ENCODE data around the gene PAIP2.
"Not testable (repeated sequence)": the region's sequence is repeated elsewhere in the genome, so short reads cannot be mapped to it uniquely, and the experiment has no call there.

PAIP2 gene

GRCh38 chr5:139341689-139342422, at the start of gene PAIP2:
Gene PAIP2 (plus strand): TSS chr5:139341854. CDS start chr5:139363785, 21,931 bp downstream.
- peak; percentile 94 for DNase-seq

GRCh38 chr5:139293202-139293506, 48.5 kb upstream of the PAIP2 start:
- DNase-seq = no peak

GRCh38 chr5:139293507-139294373, 47.9 kb upstream of the PAIP2 start, which contains the start of gene MATR3:
Gene MATR3 (plus strand): TSS chr5:139293740. CDS start chr5:139307416, 13,676 bp downstream.
- peak; percentile 95 for DNase-seq

GRCh38 chr5:139294374-139295165, 47.1 kb upstream of the PAIP2 start:
- peak; percentile 79 for DNase-seq

- DNase-seq = no peak
Measured at GRCh38 chr5:139295346-139296057, 46.2 kb upstream of the PAIP2 start.

GRCh38 chr5:139296198-139296597, 45.5 kb upstream of the PAIP2 start:
- no peak for DNase-seq

- no peak for DNase-seq
Measured at GRCh38 chr5:139296862-139297326, 44.8 kb upstream of the PAIP2 start.

GRCh38 chr5:139297439-139298133, 44.1 kb upstream of the PAIP2 start:
- no peak for DNase-seq

GRCh38 chr5:139298242-139298641, 43.4 kb upstream of the PAIP2 start:
- DNase-seq = no peak

- no peak for DNase-seq
Measured at GRCh38 chr5:139299486-139299885, 42.2 kb upstream of the PAIP2 start.

GRCh38 chr5:139301808-139302499, 39.7 kb upstream of the PAIP2 start:
- DNase-seq = no peak

- no peak for DNase-seq
Measured at GRCh38 chr5:139304391-139305324, 37.0 kb upstream of the PAIP2 start.

- no peak for DNase-seq
Measured at GRCh38 chr5:139306197-139306596, 35.5 kb upstream of the PAIP2 start.

- DNase-seq = no peak
Measured at GRCh38 chr5:139306628-139307379, 34.9 kb upstream of the PAIP2 start.

GRCh38 chr5:139308797-139309196, 32.9 kb upstream of the PAIP2 start:
- DNase-seq = no peak

GRCh38 chr5:139310715-139311186, 30.9 kb upstream of the PAIP2 start:
- DNase-seq = not testable (repeated sequence)

- no peak for DNase-seq
Measured at GRCh38 chr5:139312075-139312474, 29.6 kb upstream of the PAIP2 start.

GRCh38 chr5:139314276-139314675, 27.4 kb upstream of the PAIP2 start:
- no peak for DNase-seq

GRCh38 chr5:139315056-139315615, 26.5 kb upstream of the PAIP2 start:
- no peak for DNase-seq
